ENCODE results near the gene FSTL4. TPM values are rescaled to one million over a fixed set of nuclear protein-coding genes. Genes with fewer than 3 reads are reported as not detected.

FSTL4 gene
- total and polyA plus RNA-seq, 2 donors (not counting 1 experiment from before 2014, with no cell fraction given): 0.31 to 6.7 TPM

GRCh38 chr5:133309166-133309795, 303.1 kb downstream of the FSTL4 start:
- H3K36me3 ChIP-seq (replicated peaks in 1 of 2; ENCODE audit: control extremely low read depth in 1 of 2, control insufficient read depth in 1 of 2, extremely low read depth in 1 of 2, insufficient read depth in 2 of 2, low read length in 1 of 2): no peaks in the 10 kb centered on the region
- H3K9ac ChIP-seq (ENCODE audit: low read length): no peak overlapping the region
- H4K20me1 ChIP-seq (ENCODE audit: control insufficient read depth, insufficient read depth, low read length, poor library complexity, severe bottlenecking): no peaks in the 10 kb centered on the region
- no peak overlapping the region for H3K4me3 ChIP-seq (ENCODE audit: control extremely low read depth in 1 of 5, extremely low read depth in 1 of 5, insufficient read depth in 1 of 5, low read depth in 2 of 5, low read length in 4 of 5)
- intact Hi-C loops (cut with micrococcal nuclease): no loop called here
- Mint-ChIP-seq H3K4me1 (no peaks in the 10 kb centered on the region), H3K4me3 (no peak overlapping the region), H3K27ac (no peak overlapping the region), H3K27me3 (no peaks in the 10 kb centered on the region), H3K9me3 (ENCODE audit: insufficient read depth) (no peaks in the 10 kb centered on the region)
- no peak overlapping the region for H2AFZ ChIP-seq (ENCODE audit: insufficient read depth, low read depth, low read length, poor library complexity, severe bottlenecking)
- ATAC-seq (ENCODE audit: low read depth) (no peak), DNase-seq (no peak)
- H3K79me2 ChIP-seq (ENCODE audit: control insufficient read depth, insufficient read depth, low read length): no peaks in the 10 kb centered on the region
- WGBS (ENCODE audit: insufficient coverage): 27% methylated on average over 6 of the region's 6 CpGs
- H3K27ac ChIP-seq (ENCODE audit: low read length in 2 of 2): no peak overlapping the region
- POLR2A ChIA-PET: no interaction called here
- no peaks in the 10 kb centered on the region for H3K4me1 ChIP-seq (ENCODE audit: control insufficient read depth in 2 of 2, insufficient read depth in 2 of 2, low read length in 2 of 2)
- TF ChIP-seq CTCF (IDR thresholded peaks at IDR 0.05): no peak
- TF ChIP-seq EZH2 (IDR thresholded peaks at IDR 0.05; ENCODE audit: borderline replicate concordance, insufficient read depth, low read depth, low read length, poor library complexity, severe bottlenecking): no peak
- CTCF ChIA-PET: interaction anchor here (1.0 kb wide), 1 partner anchor 11 kb away, joined by 5 read pairs; no protein-coding TSS in a partner anchor
- H3K4me2 ChIP-seq (replicated peaks; ENCODE audit: low read depth, low read length, poor library complexity, severe bottlenecking): no peak overlapping the region
- no peaks in the 10 kb centered on the region for H3K27me3 ChIP-seq (replicated peaks in 1 of 4; ENCODE audit: control extremely low read depth in 1 of 4, control insufficient read depth in 3 of 4, insufficient read depth in 4 of 4, low read length in 3 of 4)
- H3K9me3 ChIP-seq (ENCODE audit: control extremely low read depth in 1 of 3, control insufficient read depth in 2 of 3, insufficient read depth in 1 of 3, low read length in 2 of 3): no peaks in the 10 kb centered on the region

GRCh38 chr5:133307275-133307674, 305.1 kb downstream of the FSTL4 start:
- Histone ChIP-seq H3K27me3 (replicated peaks in 1 of 4; ENCODE audit: control extremely low read depth in 1 of 4, control insufficient read depth in 3 of 4, insufficient read depth in 4 of 4, low read length in 3 of 4) (no peaks in the 10 kb centered on the region), H2AFZ (ENCODE audit: insufficient read depth, low read depth, low read length, poor library complexity, severe bottlenecking) (no peak overlapping the region), H3K9me3 (ENCODE audit: control extremely low read depth in 1 of 3, control insufficient read depth in 2 of 3, insufficient read depth in 1 of 3, low read length in 2 of 3) (no peaks in the 10 kb centered on the region), H3K4me1 (ENCODE audit: control insufficient read depth in 2 of 2, insufficient read depth in 2 of 2, low read length in 2 of 2) (no peaks in the 10 kb centered on the region), H3K27ac (ENCODE audit: low read length in 2 of 2) (no peak overlapping the region), H3K9ac (ENCODE audit: low read length) (no peak overlapping the region), H4K20me1 (ENCODE audit: control insufficient read depth, insufficient read depth, low read length, poor library complexity, severe bottlenecking) (no peaks in the 10 kb centered on the region), H3K79me2 (ENCODE audit: control insufficient read depth, insufficient read depth, low read length) (no peaks in the 10 kb centered on the region), H3K4me3 (ENCODE audit: control extremely low read depth in 1 of 5, extremely low read depth in 1 of 5, insufficient read depth in 1 of 5, low read depth in 2 of 5, low read length in 4 of 5) (no peak overlapping the region), H3K4me2 (replicated peaks; ENCODE audit: low read depth, low read length, poor library complexity, severe bottlenecking) (no peak overlapping the region), H3K36me3 (replicated peaks in 1 of 2; ENCODE audit: control extremely low read depth in 1 of 2, control insufficient read depth in 1 of 2, extremely low read depth in 1 of 2, insufficient read depth in 2 of 2, low read length in 1 of 2) (no peaks in the 10 kb centered on the region)
- Mint-ChIP-seq H3K27me3 (no peaks in the 10 kb centered on the region), H3K27ac (no peak overlapping the region), H3K4me1 (no peaks in the 10 kb centered on the region), H3K9me3 (ENCODE audit: insufficient read depth) (no peaks in the 10 kb centered on the region), H3K4me3 (no peak overlapping the region)
- TF ChIP-seq CTCF (IDR thresholded peaks at IDR 0.05): no peak
- TF ChIP-seq EZH2 (IDR thresholded peaks at IDR 0.05; ENCODE audit: borderline replicate concordance, insufficient read depth, low read depth, low read length, poor library complexity, severe bottlenecking): no peak
- ChIA-PET CTCF (no interaction called here), POLR2A (no interaction called here)
- DNase-seq: no peak
- ATAC-seq (ENCODE audit: low read depth): no peak
- WGBS (ENCODE audit: insufficient coverage): 97% methylated on average over 4 of the region's 6 CpGs
- intact Hi-C loops (cut with micrococcal nuclease): no loop called here

All from B cell (primary cell).